ENCODE data around the gene ENTREP1. TPM values are rescaled to one million over a fixed set of nuclear protein-coding genes. Genes with fewer than 3 reads are reported as not detected.
A peak's percentile ranks its signal among the peaks of the same experiment; 100 is the strongest.

The ENTREP1 gene
- total RNA-seq, 4 donors from 2014 or later, result 11.3 to 29.3 (median 21.3) TPM

GRCh38 chr9:69326261-69326660 is 1.2 kb downstream of the ENTREP1 start:
- H3K4me3 ChIP-seq, result peak overlapping the region; percentile 48 to 66
- peaks cover 0 to 41% (median 0%) of the 10 kb centered on the region in 3 donors for H3K4me1 ChIP-seq
- 30 to 34% methylated on average over 2 to 6 of the region's 7 CpGs for WGBS, 2 donors (ENCODE audit: low coverage in 1 of 2)

GRCh38 chr9:69330580-69330979 is 5.6 kb downstream of the ENTREP1 start:
- H3K36me3 ChIP-seq, result no peaks in the 10 kb centered on the region
- 85 to 86% methylated on average over 3 of the region's 3 CpGs for WGBS, 2 donors (ENCODE audit: low coverage in 1 of 2)
- no peak for ATAC-seq
- TF ChIP-seq POLR2A (IDR thresholded peaks at IDR 0.05) (no peak), CTCF (IDR thresholded peaks at IDR 0.05) (no peak), EP300 (IDR thresholded peaks at IDR 0.05) (no peak), POLR2AphosphoS5 (IDR thresholded peaks at IDR 0.05) (no peak)
- no peaks in the 10 kb centered on the region for H3K9me3 ChIP-seq
- H3K4me3 ChIP-seq, result no peak overlapping the region
- peaks cover 0 to 43% (median 0%) of the 10 kb centered on the region in 3 donors for H3K4me1 ChIP-seq
- no peak overlapping the region for H3K27ac ChIP-seq
- H3K27me3 ChIP-seq, result no peaks in the 10 kb centered on the region

More at GRCh38 chr9:69326261-69326660, 1.2 kb downstream of the ENTREP1 start:
- Histone ChIP-seq H3K9me3 (no peaks in the 10 kb centered on the region), H3K27ac (peak overlapping the region in 3 of 4 donors; percentile 85 to 88 (median 87)), H3K36me3 (no peaks in the 10 kb centered on the region), H3K27me3 (no peaks in the 10 kb centered on the region)
- ATAC-seq, result no peak
- TF ChIP-seq EP300 (IDR thresholded peaks at IDR 0.05) (no peak), POLR2A (IDR thresholded peaks at IDR 0.05) (no peak), CTCF (IDR thresholded peaks at IDR 0.05) (no peak), POLR2AphosphoS5 (IDR thresholded peaks at IDR 0.05) (no peak)

- Histone ChIP-seq H3K4me1 (peaks cover 0 to 48% (median 0%) of the 10 kb centered on the region in 3 donors), H3K4me3 (no peak overlapping the region), H3K27ac (peak overlapping the region in 2 of 4 donors; percentile 21 to 30), H3K27me3 (no peaks in the 10 kb centered on the region), H3K36me3 (no peaks in the 10 kb centered on the region), H3K9me3 (no peaks in the 10 kb centered on the region)
- 64 to 81% methylated on average over 2 to 3 of the region's 3 CpGs for WGBS, 2 donors (ENCODE audit: low coverage in 1 of 2)
- no peak for ATAC-seq
- TF ChIP-seq EP300 (IDR thresholded peaks at IDR 0.05) (no peak), POLR2AphosphoS5 (IDR thresholded peaks at IDR 0.05) (no peak), CTCF (IDR thresholded peaks at IDR 0.05) (no peak), POLR2A (IDR thresholded peaks at IDR 0.05) (no peak)
These were observed 6.4 kb downstream of the ENTREP1 start for GRCh38 chr9:69331444-69331843.

GRCh38 chr9:69332067-69332685 is 7.2 kb downstream of the ENTREP1 start:
- H3K4me1 ChIP-seq, result peaks cover 0 to 45% (median 0%) of the 10 kb centered on the region in 3 donors
- no peaks in the 10 kb centered on the region for H3K9me3 ChIP-seq
- no peak for ATAC-seq
- H3K27me3 ChIP-seq, result no peaks in the 10 kb centered on the region
- TF ChIP-seq POLR2AphosphoS5 (IDR thresholded peaks at IDR 0.05) (no peak), EP300 (IDR thresholded peaks at IDR 0.05) (no peak), CTCF (IDR thresholded peaks at IDR 0.05) (no peak), POLR2A (IDR thresholded peaks at IDR 0.05) (no peak)
- peak overlapping the region in 2 of 4 donors; percentile 21 to 30 for H3K27ac ChIP-seq
- no peak overlapping the region for H3K4me3 ChIP-seq
- 94 to 96% methylated on average over 5 of the region's 5 CpGs for WGBS, 2 donors (ENCODE audit: low coverage in 1 of 2)
- H3K36me3 ChIP-seq, result no peaks in the 10 kb centered on the region

- H3K4me3 ChIP-seq, result no peak overlapping the region
- H3K27me3 ChIP-seq, result no peaks in the 10 kb centered on the region
- 40 to 100% methylated on average over 1 of the region's 2 CpGs for WGBS, 2 donors (ENCODE audit: low coverage in 1 of 2)
- TF ChIP-seq POLR2A (IDR thresholded peaks at IDR 0.05) (no peak), EP300 (IDR thresholded peaks at IDR 0.05) (no peak), CTCF (IDR thresholded peaks at IDR 0.05) (no peak), POLR2AphosphoS5 (IDR thresholded peaks at IDR 0.05) (no peak)
- no peaks in the 10 kb centered on the region for H3K9me3 ChIP-seq
- no peaks in the 10 kb centered on the region for H3K36me3 ChIP-seq
- H3K4me1 ChIP-seq, result peaks cover 0 to 33% (median 0%) of the 10 kb centered on the region in 3 donors
- H3K27ac ChIP-seq, result peak overlapping the region in 1 of 4 donors; percentile 4
- ATAC-seq, result no peak
These were observed 8.7 kb downstream of the ENTREP1 start for GRCh38 chr9:69333716-69334115.
